Thyroid gland (tissue), 4 donors: Measurements from ENCODE around the gene VAMP2.

ENCODE experiments used
- POLR2A ChIP-seq, 2 donors: fragments of 450-650 bp; IDR thresholded peaks; one replicate each; pipeline ENCODE4 v1.6.1; 2017; ENCODE audit warnings: antibody characterized with exemption in 2 of 2, mild to moderate bottlenecking in 2 of 2, moderate library complexity in 1 of 2
- TF ChIP-seq, protein P1 (sequence below), 6 experiments: fragments of 200-600 bp in 3 of 6; fragments of 450-650 bp in 3 of 6; sonication (generic) in 3 of 6; IDR thresholded peaks; one replicate each; pipeline ENCODE4 v1.5.1; 2016 to 2019; ENCODE audit warnings: antibody characterized with exemption in 6 of 6, mild to moderate bottlenecking in 2 of 6, inconsistent platforms in 1 of 6, moderate library complexity in 1 of 6

DNA sequence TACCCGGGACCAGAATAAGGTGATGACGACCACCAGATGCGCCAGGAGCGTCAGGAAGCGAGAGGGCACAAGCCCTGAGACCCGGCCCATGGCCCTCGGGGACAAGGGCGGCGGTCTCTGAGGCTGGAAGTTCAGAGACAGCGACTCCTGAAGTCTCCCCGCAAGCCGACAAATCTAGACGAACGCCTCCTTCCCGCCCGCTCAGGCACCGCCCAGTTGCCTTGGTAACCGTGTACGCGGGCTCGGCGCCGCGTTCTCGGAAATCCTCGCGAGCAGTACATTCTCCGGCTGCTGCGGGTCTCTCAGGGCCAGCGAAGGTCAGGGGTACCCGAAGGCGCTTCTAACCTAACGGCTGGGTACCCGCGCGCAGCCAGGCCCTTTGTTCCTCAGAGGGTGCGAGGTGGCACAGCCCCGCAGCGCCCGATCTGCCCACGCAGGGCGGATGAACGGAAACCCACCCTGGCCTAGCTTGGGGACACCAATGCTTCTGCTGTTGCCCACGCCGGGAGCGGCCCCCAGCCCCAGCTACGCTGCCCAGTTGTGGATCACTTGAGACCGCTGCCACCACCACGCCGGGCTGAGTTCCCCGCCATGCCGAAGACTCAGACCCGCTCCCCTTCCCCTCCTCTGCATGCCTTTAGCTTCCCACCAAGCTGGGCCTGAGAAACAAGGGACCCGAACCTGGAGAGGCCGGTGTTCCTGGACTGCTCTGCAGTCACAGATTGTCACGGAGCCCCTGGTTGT lies 13.6 kb upstream of the VAMP2 start, which contains the start of gene TMEM107:
- TF ChIP-seq, protein P1, sequence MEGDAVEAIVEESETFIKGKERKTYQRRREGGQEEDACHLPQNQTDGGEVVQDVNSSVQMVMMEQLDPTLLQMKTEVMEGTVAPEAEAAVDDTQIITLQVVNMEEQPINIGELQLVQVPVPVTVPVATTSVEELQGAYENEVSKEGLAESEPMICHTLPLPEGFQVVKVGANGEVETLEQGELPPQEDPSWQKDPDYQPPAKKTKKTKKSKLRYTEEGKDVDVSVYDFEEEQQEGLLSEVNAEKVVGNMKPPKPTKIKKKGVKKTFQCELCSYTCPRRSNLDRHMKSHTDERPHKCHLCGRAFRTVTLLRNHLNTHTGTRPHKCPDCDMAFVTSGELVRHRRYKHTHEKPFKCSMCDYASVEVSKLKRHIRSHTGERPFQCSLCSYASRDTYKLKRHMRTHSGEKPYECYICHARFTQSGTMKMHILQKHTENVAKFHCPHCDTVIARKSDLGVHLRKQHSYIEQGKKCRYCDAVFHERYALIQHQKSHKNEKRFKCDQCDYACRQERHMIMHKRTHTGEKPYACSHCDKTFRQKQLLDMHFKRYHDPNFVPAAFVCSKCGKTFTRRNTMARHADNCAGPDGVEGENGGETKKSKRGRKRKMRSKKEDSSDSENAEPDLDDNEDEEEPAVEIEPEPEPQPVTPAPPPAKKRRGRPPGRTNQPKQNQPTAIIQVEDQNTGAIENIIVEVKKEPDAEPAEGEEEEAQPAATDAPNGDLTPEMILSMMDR (IDR thresholded peaks at IDR 0.05), result no peak
- TF ChIP-seq POLR2A (IDR thresholded peaks at IDR 0.05), result peak in 1 of 2 donors; percentile 80
